GM23248 (cell line): ENCODE results near the gene SEC22A. TPM values are rescaled to one million over a fixed set of nuclear protein-coding genes. Genes with fewer than 3 reads are reported as not detected.

Experiments used
- DNase-seq: peaks from one replicate; pipeline ENCODE4 v3.0.0-alpha.2; 2015
- H2AFZ ChIP-seq: fragments of 200-600 bp; sonication (generic); 2 replicates; pipeline ENCODE4 v1.6.1; 2016; ENCODE audit warnings: antibody characterized with exemption
- H3F3A ChIP-seq: fragments of 200-600 bp; sonication (generic); 2 replicates; pipeline ENCODE4 v1.6.1; 2016; ENCODE audit warnings: mild to moderate bottlenecking, antibody characterized with exemption, mixed run types; ENCODE audit not compliant: insufficient read depth
- H3K27ac ChIP-seq: fragments of 200-600 bp; sonication (generic); 2 replicates; pipeline ENCODE4 v1.5.1; 2016; ENCODE audit warnings: mild to moderate bottlenecking
- H3K27me3 ChIP-seq: fragments of 200-600 bp; sonication (generic); replicated peaks from 2 replicates; pipeline ENCODE4 v1.6.1; 2016; ENCODE audit warnings: mild to moderate bottlenecking; ENCODE audit not compliant: insufficient read depth
- H3K36me3 ChIP-seq: fragments of 200-600 bp; sonication (generic); 2 replicates; pipeline ENCODE4 v1.6.1; 2016; ENCODE audit warnings: low read depth, mild to moderate bottlenecking
- H3K4me1 ChIP-seq: fragments of 200-600 bp; sonication (generic); 2 replicates; pipeline ENCODE4 v1.6.1; 2016; ENCODE audit warnings: mild to moderate bottlenecking; ENCODE audit not compliant: insufficient read depth
- H3K4me2 ChIP-seq: fragments of 200-600 bp; sonication (generic); one replicate; pipeline ENCODE4 v1.6.1; 2016; ENCODE audit warnings: mild to moderate bottlenecking; ENCODE audit not compliant: unreplicated experiment
- H3K4me3 ChIP-seq: fragments of 200-600 bp; sonication (generic); 2 replicates; pipeline ENCODE4 v1.5.1; 2016; ENCODE audit warnings: mild to moderate bottlenecking
- H3K79me2 ChIP-seq: fragments of 200-600 bp; sonication (generic); 2 replicates; pipeline ENCODE4 v1.6.1; 2016; ENCODE audit warnings: mild to moderate bottlenecking; ENCODE audit not compliant: insufficient read depth
- H3K9ac ChIP-seq: fragments of 200-600 bp; sonication (generic); 2 replicates; pipeline ENCODE4 v1.6.1; 2016; ENCODE audit warnings: mild to moderate bottlenecking
- H3K9me2 ChIP-seq: fragments of 200-600 bp; sonication (generic); 2 replicates; pipeline ENCODE4 v1.6.1; 2016; ENCODE audit warnings: mixed run types, mild to moderate bottlenecking, moderate library complexity; ENCODE audit not compliant: insufficient read depth
- H3K9me3 ChIP-seq: fragments of 200-600 bp; sonication (generic); one replicate; pipeline ENCODE4 v1.6.1; 2017; ENCODE audit warnings: low read depth
- H4K20me1 ChIP-seq: fragments of 200-600 bp; sonication (generic); 2 replicates; pipeline ENCODE4 v1.6.0; 2016; ENCODE audit not compliant: insufficient read depth
- EZH2 ChIP-seq: fragments of 200-600 bp; sonication (generic); IDR thresholded peaks from 2 replicates; pipeline ENCODE4 v1.6.1; 2018; ENCODE audit warnings: antibody characterized with exemption, mild to moderate bottlenecking; ENCODE audit not compliant: insufficient read depth, poor library complexity, severe bottlenecking
- EZH2phosphoT487 ChIP-seq: fragments of 200-600 bp; sonication (generic); IDR thresholded peaks from 2 replicates; pipeline ENCODE4 v1.6.1; 2018; ENCODE audit warnings: antibody characterized with exemption, moderate library complexity, mild to moderate bottlenecking, low read depth; ENCODE audit not compliant: insufficient read depth
- WGBS, 2 experiments: methylation state at CpG; one replicate each; pipeline ENCODE4 v1.1.6; 2015 to 2017; ENCODE audit warnings: low lambda C conversion rate in 2 of 2, low coverage in 1 of 2; ENCODE audit errors: missing lambda C conversion rate in 2 of 2; 5-methylcytosine and 5-hydroxymethylcytosine counted together
- in situ Hi-C: fragments of 300-500 bp; cut with MboI; formaldehyde crosslinking; loops from 2 replicates; pipeline ENCODE4 v1.15.0; 2020
- polyA plus RNA-seq: library from polyadenylated mRNA; unstranded; fragments of >200 nt; fragmentation: Nextera tagmentation; extraction: Ambion mirVana; gene quantifications from 2 replicates; pipeline ENCODE4 v1.2.1, GENCODE V29; 2016
- total RNA-seq: library from RNA; depleted of rRNA; stranded (reverse); fragments of >200 nt; shearing (Covaris generic); gene quantifications from 2 replicates; pipeline ENCODE4 v1.2.3, GENCODE V29; 2014

The SEC22A gene
- total and polyA plus RNA-seq, 2 experiments from 2014 or later: 35.1 to 44.5 TPM

DNA sequence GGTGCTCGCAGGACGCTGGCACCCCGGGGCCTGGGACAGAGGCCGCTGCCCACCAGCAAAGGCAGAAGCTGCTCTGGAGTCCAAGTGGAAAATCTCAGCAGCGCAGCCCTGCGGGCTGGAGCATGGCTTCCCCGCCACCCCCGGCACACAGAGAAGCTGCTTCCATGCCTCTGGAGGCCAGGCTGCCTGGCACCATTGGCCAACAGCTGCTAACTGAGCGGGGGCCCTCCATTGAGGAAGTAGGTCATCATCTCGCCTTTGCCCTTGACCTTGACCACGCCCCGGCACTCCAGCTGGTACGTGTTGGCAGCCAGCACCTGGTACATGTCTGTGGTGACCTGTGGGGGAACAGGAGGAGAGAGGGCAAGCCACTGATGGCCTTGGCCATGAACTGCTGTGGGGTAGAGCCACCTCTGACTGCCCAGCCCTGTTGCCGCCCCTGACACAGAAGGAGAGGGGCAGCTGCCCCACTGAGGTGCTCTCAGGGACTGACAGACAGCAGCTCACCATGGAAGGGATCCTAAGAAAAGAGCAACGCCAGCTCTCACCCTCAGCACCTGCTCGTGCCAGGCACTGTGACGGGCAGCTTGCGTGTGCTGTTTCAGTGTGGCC lies 82.8 kb downstream of the SEC22A start:
- no peaks in the 10 kb centered on the region for H3K79me2 ChIP-seq
- no peak overlapping the region for H3K4me3 ChIP-seq
- 88 to 90% methylated on average over 18 of the region's 18 CpGs for WGBS, 2 experiments
- H3K27ac ChIP-seq: no peak overlapping the region
- no peaks in the 10 kb centered on the region for H3K36me3 ChIP-seq
- H3K9me3 ChIP-seq: no peaks in the 10 kb centered on the region
- no peaks in the 10 kb centered on the region for H3K9me2 ChIP-seq
- TF ChIP-seq EZH2 (no peak), EZH2phosphoT487 (no peak)
- H3K27me3 ChIP-seq: no peaks in the 10 kb centered on the region
- H3K9ac ChIP-seq: no peak overlapping the region
- no peak for DNase-seq
- H3F3A ChIP-seq: no peaks in the 10 kb centered on the region
- in situ Hi-C loops: no loop called here
- H3K4me1 ChIP-seq: no peaks in the 10 kb centered on the region
- H4K20me1 ChIP-seq: no peaks in the 10 kb centered on the region
- H3K4me2 ChIP-seq: no peak overlapping the region
- no peak overlapping the region for H2AFZ ChIP-seq

DNA sequence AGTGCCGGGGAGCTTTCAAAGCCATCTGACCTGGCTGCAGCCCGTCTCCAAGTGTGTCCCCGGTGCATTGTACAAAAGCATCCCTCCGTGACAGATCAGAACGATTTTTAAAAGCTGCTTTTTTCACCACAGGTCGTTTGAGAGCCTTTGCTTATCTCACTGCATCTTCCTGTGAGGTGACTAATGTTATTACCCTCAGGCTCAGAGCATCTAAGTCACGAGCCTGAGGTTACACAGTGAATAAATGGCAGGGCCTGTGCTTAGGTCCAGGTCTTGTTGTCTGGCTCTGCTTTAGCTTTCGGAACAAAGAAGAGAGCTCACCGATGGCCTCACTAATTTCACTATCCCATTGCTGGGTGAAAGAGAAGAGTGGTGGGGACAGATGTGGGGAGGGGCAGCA lies 83.3 kb downstream of the SEC22A start:
- H3K36me3 ChIP-seq: no peaks in the 10 kb centered on the region
- 66 to 70% methylated on average over 9 of the region's 9 CpGs for WGBS, 2 experiments
- H3K4me1 ChIP-seq: no peaks in the 10 kb centered on the region
- no peaks in the 10 kb centered on the region for H3K9me2 ChIP-seq
- H3K9me3 ChIP-seq: no peaks in the 10 kb centered on the region
- no peaks in the 10 kb centered on the region for H3K79me2 ChIP-seq
- TF ChIP-seq EZH2 (no peak), EZH2phosphoT487 (no peak)
- no peaks in the 10 kb centered on the region for H4K20me1 ChIP-seq
- no peak overlapping the region for H3K4me3 ChIP-seq
- DNase-seq: peak; percentile 39
- H3K27me3 ChIP-seq: no peaks in the 10 kb centered on the region
- no peak overlapping the region for H3K9ac ChIP-seq
- H3F3A ChIP-seq: no peaks in the 10 kb centered on the region
- H2AFZ ChIP-seq: no peak overlapping the region
- in situ Hi-C loops: no loop called here
- H3K27ac ChIP-seq: no peak overlapping the region
- H3K4me2 ChIP-seq: no peak overlapping the region

DNA sequence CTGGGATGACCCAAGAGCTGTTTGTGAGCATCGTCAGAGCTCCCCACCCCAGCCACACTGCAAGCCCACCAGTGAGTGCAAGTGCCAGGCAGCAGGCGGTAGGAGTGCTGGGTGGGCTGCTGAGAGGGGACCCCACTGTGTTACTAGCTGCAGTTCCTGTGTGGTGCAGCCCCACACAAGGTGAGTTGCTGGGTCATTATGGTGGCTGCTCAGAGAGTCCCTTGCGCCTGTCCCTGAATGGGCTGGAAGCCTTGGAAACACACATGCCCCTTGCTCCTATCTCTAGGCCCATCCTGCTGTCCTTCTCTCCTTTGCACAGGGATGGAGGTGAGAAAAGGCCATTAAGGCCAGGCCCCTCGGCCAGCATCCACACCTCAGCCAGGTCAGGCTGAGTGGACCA lies 83.7 kb downstream of the SEC22A start:
- Histone ChIP-seq H3K79me2 (no peaks in the 10 kb centered on the region), H3K4me3 (no peak overlapping the region), H3K27me3 (no peaks in the 10 kb centered on the region), H3K9me3 (no peaks in the 10 kb centered on the region), H3K36me3 (no peaks in the 10 kb centered on the region), H3K4me2 (no peak overlapping the region), H2AFZ (no peak overlapping the region), H3K9me2 (no peaks in the 10 kb centered on the region), H4K20me1 (no peaks in the 10 kb centered on the region), H3K27ac (no peak overlapping the region), H3K4me1 (no peaks in the 10 kb centered on the region), H3K9ac (no peak overlapping the region), H3F3A (no peaks in the 10 kb centered on the region)
- in situ Hi-C loops: no loop called here
- no peak for TF ChIP-seq EZH2phosphoT487
- no peak for TF ChIP-seq EZH2
- 73 to 77% methylated on average over 4 of the region's 4 CpGs for WGBS, 2 experiments
- DNase-seq: no peak

DNA sequence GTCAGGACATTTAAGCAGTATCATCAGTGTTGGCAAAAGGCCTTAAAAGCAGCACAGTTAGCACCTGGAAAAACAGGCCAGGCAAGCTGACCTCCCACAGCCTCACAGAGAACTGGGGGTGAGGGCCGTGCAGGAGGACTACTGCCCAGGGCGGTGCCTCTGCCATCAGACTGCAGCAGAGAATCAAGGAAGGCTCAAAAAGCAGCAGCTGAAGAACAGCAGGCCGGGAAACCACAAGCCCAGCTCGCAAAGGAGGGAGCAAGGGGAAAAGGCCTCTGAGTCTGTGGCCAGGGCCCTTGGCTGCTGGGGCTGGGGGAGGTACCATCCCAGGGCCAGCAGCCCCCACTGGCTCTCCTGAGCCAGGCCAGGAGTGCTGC lies 84.2 kb downstream of the SEC22A start:
- DNase-seq: no peak
- Histone ChIP-seq H3K9ac (no peak overlapping the region), H3K9me2 (no peaks in the 10 kb centered on the region), H3K4me3 (no peak overlapping the region), H3K79me2 (no peaks in the 10 kb centered on the region), H4K20me1 (no peaks in the 10 kb centered on the region), H3K27me3 (no peaks in the 10 kb centered on the region), H2AFZ (no peak overlapping the region), H3K4me1 (no peaks in the 10 kb centered on the region), H3K4me2 (no peak overlapping the region), H3K9me3 (no peaks in the 10 kb centered on the region), H3K27ac (no peak overlapping the region), H3K36me3 (no peaks in the 10 kb centered on the region), H3F3A (no peaks in the 10 kb centered on the region)
- TF ChIP-seq EZH2 (no peak), EZH2phosphoT487 (no peak)
- 55 to 61% methylated on average over 4 of the region's 4 CpGs for WGBS, 2 experiments
- in situ Hi-C loops: no loop called here
